Fibroblast of the aortic adventitia (primary cell): ENCODE data around the gene DNAH12. TPM values are rescaled to one million over a fixed set of nuclear protein-coding genes. Genes with fewer than 3 reads are reported as not detected.

ENCODE experiments used
- DNase-seq: peaks from one replicate; pipeline ENCODE4 v3.0.0-alpha.2; 2010; ENCODE audit warnings: low read depth
- H3K4me3 ChIP-seq: 2 replicates; pipeline ENCODE4 v1.5.1; 2011; ENCODE audit warnings: low read depth, mild to moderate bottlenecking, control low read depth, low read length, moderate library complexity
- total RNA-seq: library from RNA; depleted of rRNA; stranded (reverse); fragments of >200 nt; gene quantifications from 2 replicates; pipeline ENCODE4 v1.2.3, GENCODE V29; 2012; ENCODE audit warnings: low replicate concordance
- TF ChIP-seq, protein P1 (sequence below): IDR thresholded peaks from 2 replicates; pipeline ENCODE4 v1.5.1; 2011; ENCODE audit warnings: mild to moderate bottlenecking, low read length, control low read depth, inconsistent platforms; ENCODE audit not compliant: insufficient read depth

The DNAH12 gene
- total RNA-seq, 1 donor = 0.09 TPM

- TF ChIP-seq, protein P1, sequence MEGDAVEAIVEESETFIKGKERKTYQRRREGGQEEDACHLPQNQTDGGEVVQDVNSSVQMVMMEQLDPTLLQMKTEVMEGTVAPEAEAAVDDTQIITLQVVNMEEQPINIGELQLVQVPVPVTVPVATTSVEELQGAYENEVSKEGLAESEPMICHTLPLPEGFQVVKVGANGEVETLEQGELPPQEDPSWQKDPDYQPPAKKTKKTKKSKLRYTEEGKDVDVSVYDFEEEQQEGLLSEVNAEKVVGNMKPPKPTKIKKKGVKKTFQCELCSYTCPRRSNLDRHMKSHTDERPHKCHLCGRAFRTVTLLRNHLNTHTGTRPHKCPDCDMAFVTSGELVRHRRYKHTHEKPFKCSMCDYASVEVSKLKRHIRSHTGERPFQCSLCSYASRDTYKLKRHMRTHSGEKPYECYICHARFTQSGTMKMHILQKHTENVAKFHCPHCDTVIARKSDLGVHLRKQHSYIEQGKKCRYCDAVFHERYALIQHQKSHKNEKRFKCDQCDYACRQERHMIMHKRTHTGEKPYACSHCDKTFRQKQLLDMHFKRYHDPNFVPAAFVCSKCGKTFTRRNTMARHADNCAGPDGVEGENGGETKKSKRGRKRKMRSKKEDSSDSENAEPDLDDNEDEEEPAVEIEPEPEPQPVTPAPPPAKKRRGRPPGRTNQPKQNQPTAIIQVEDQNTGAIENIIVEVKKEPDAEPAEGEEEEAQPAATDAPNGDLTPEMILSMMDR = no peak
- peak; percentile 65 for DNase-seq
- H3K4me3 ChIP-seq = no peak overlapping the region
Measured at GRCh38 chr3:57545636-57546268, 1.6 kb upstream of the DNAH12 start.

- H3K4me3 ChIP-seq = no peak overlapping the region
- no peak for DNase-seq
- TF ChIP-seq, protein P1 = no peak
Measured at GRCh38 chr3:57538465-57538864, 5.7 kb downstream of the DNAH12 start.

- TF ChIP-seq, protein P1 = no peak
- no peak overlapping the region for H3K4me3 ChIP-seq
- DNase-seq = peak; percentile 52
Measured at GRCh38 chr3:57530071-57530608, 14.0 kb downstream of the DNAH12 start.

GRCh38 chr3:57518276-57518915, 25.7 kb downstream of the DNAH12 start:
- DNase-seq = peak; percentile 65

GRCh38 chr3:57512166-57512565, 32.0 kb downstream of the DNAH12 start:
- peak; percentile 18 for DNase-seq
- TF ChIP-seq, protein P1 = no peak
- no peak overlapping the region for H3K4me3 ChIP-seq

More at GRCh38 chr3:57518276-57518915, 25.7 kb downstream of the DNAH12 start:
- TF ChIP-seq, protein P1 = no peak
- H3K4me3 ChIP-seq = no peak overlapping the region

GRCh38 chr3:57505901-57506300, 38.2 kb downstream of the DNAH12 start:
- TF ChIP-seq, protein P1 = no peak
- DNase-seq = no peak
- no peak overlapping the region for H3K4me3 ChIP-seq
